ENCODE measurements around the gene SMARCAL1.

The SMARCAL1 gene

DNA sequence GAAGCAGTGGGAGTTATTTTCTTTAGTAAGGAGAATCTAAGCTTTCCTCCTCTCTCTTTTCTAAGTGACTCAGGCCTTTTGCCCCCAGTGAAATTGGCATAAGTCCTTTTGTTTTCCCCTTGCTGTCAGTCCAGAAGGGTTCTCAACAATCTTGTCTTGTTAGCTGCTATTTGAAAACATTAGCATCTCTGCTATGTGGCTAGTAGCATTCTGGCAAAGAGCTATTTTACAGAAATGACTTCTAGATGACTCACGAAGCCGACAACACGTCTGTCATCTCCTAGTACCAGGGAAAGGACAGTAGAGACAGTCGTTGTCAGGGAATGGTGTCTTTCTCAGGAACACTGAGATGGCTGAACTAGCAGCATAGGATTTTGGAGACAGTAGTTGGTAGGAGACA lies 14.7 kb downstream of the SMARCAL1 start:
- DNase-seq (ENCODE audit: low spot score) = no peak

DNA sequence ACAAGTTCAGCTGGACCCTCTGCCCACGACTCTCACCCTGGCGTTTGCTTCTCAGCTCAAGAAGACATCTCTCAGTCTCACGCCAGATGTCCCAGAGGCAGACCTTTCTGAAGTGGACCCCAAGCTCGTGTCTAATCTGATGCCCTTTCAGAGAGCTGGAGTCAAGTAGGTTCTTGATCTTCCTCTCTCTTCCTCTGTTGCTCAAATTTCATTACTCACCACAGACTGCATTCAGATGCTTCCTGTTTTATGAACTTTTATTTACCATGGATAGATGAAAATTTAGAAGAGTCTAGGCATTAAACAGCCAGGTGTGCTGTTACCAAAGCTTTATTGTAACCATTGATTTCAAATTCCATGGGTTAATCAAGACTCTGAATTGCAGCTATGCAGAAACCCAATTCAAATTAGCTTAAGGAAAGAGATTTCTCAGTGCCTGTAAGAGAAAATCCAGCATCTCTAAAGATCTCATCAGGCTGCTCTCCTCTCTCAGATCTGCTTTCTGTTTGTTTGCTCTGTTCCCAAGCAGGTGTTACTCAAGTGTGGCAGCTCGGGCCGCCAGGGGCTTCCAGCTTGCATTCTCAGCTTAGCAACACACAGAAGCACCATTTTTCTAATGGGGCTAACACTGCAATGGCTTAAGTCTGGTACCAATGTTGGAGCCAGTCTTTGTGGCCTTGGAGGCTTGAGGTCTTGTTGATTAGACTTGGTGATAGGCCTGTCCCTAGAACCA lies 16.5 kb downstream of the SMARCAL1 start:
- no peak for DNase-seq (ENCODE audit: low spot score)

DNA sequence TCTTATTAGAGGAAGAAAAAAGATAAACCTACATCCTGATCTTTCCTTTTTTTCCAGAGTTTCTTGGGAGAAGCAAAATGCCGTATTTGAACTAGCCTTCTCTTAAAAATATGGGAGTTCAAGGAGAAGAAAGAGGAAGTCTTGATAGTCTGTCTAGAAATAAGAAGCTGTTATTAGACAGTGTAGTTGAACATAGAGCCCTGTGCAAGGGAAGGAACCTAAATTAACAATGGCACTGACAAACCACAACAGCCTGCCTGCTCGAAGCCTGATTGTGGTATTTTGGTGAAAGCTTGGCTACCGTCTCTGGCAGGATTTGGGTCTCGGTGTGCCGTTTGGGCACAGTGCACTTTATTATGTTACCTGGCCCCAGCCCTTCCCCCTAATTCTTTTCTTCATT lies 17.1 kb downstream of the SMARCAL1 start:
- no peak for DNase-seq (ENCODE audit: low spot score)

DNA sequence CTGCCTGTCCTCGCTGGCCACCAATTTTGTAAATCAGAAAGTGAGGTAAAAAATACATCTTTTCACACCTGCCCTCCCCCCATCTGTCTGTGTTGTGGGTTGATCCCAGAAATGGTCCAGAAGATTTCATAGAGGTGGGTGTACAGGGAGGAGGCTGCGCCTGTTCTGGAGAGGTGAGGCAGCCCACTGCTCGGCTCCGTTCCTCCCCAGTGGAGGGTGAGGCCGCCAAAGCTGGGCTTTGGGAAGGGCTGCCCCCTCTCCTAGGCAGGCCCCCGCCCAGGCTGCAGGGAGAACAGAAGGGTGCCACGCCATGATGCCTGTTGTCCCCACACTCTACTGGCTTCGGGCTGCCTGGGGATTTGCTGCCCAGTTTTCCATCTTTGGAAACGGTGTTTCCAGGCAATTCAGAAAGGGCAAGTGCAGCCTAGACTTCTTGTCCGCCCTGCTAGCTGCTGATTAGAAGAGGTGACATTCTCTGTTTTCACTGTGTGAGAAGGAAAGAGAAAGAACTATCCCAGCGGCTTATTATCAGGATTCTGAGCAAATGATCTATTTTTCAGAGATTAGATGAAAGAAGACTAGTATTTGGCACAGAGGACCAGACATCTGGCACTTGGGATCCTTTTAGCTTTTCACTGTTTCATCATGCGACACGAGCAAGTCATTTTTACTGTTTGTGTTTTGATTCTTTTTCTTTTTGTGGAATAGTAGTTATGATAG lies 18.7 kb downstream of the SMARCAL1 start:
- DNase-seq (ENCODE audit: low spot score) = no peak

DNA sequence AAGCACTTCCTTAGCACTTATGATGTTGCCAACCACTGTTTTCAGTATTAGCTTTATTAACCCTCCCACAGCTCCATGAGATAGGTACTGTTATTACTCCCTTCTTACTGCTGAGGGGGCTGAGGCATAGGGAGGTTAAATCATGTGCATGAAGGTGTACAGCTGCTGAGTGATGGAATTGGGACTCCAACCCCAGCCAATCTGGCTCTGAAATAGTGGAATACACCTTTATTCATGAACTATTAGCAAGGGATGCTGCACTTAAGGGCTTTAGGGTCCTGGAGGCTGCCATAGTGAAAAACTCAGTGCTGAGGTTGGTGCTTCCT lies 19.2 kb downstream of the SMARCAL1 start:
- no peak for DNase-seq (ENCODE audit: low spot score)

DNA sequence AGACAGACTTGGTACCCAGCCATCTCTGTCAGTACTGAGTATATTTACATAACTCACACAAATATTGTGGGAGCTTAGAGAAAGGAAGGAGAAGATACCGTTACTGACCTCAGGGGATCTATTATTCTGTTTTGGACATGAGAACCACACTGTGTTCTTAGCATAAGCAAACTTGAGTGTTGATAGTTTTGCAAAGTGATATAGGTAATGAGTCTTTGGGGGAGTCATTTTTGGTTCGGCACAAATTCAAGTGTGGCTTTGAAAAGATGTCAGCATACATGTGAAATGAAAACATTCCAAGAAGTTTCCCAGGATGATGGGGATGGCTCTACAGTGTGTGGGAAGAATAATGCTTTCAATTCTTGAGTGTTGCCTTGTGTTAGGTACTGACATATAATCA lies 24.1 kb downstream of the SMARCAL1 start:
- DNase-seq (ENCODE audit: low spot score) = no peak

DNA sequence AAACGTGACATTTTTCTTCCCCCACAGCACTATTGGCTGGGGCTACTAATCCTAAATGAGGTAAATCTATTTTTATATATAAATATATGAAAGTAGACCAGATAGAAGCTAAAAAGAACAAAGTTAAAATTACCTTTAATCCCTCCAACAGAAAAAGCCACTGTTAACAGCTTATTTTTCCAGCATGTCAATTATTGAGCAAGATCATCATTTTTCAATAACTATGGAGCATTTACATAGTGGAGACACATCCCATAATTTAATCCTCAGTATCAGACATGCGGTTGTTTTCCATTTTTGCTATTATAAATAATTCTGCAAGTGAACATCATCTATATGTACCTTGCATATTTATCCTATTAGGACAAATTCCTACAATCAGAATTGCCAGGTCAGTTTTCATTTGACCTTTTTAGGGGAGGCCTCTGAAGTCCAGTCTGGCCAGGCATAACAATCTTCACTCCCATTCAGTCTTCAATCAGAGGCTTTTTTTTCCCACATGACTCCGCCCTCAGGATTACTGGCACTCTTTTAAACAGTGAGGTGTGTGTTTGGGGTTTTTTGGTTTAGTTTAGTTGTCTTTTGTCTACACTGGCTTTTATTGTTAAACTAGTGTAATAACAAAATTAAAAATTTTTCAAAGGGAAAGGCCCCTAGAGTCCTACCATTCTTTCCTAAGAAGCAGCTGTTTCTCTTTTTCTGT lies 29.2 kb downstream of the SMARCAL1 start:
- DNase-seq (ENCODE audit: low spot score) = no peak

DNA sequence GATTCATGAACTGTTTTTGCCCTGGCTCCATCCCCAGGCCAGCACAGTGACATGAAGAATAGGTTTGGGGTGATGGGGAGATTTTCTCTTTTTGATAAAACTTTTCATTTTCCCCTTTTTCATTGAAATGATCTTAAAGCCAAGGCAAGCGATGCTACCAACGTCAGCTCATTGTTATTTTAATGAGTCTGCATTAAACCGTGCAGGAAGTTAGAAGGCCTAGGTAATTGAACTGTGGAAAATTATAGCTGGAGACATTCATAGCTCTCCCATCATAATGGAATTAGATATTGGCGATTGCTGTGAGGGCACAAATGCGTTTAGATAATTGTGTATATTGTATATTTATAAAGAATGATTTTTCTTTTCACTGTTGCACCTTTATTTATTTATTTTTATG lies 33.2 kb downstream of the SMARCAL1 start:
- no peak for DNase-seq (ENCODE audit: low spot score)

DNA sequence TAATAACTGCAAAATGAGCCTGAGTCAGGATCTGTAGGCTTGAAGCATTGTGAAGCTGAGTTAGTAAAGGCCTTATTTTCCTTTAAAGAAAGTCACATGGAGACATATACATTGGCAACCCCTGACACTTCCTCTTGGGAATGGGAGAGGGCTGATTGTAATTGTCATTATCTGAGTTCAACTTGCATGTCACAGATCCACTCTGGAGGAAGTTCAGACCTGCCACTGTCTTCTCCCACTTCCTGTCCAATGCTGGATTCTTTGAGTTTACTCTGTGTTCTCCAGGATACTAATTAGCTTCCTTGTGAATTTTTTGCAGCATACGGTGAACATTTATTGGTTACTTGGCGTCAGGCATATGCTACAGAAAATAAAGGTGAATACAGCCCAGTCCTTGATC lies 34.1 kb downstream of the SMARCAL1 start:
- DNase-seq (ENCODE audit: low spot score) = no peak

DNA sequence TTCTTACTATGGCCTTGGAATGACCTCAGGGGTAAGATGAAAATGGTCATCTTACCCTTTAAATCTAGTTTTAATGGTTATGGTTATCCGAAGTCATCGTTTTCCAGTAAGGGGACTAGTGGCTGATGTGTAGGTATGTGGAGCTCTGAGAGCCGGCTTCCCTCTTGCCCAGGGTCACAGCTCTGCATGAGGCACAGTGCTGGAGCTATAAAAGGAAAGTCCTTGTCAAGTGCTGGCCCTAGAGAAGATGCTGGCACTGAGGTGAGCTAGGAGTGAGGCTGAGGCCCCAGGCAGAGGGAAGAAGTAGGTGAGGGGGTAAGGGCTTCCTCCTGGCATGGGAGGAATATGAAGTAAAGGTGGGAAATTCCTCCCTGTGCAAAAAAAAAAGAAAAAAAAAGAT lies 35.0 kb downstream of the SMARCAL1 start:
- DNase-seq (ENCODE audit: low spot score) = no peak

DNA sequence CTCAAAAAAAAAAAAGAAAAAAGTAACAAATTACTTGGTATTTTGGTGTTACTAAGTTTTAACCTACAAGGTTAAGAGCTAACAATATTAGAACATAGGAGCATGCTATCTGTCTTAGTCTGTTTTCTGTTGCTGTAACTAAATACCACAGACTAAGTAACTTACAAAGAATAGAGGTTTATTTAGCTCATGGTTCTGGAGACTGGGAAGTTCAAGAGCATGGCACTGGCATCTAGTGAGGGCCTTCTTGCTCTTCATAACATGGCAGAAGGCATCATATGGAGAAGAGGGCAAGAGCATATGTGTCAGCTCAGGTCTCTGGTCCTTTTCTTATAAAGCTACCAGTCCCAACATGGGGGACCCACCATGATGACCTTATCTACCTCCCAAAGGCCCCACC lies 36.5 kb downstream of the SMARCAL1 start:
- no peak for DNase-seq (ENCODE audit: low spot score)

DNA sequence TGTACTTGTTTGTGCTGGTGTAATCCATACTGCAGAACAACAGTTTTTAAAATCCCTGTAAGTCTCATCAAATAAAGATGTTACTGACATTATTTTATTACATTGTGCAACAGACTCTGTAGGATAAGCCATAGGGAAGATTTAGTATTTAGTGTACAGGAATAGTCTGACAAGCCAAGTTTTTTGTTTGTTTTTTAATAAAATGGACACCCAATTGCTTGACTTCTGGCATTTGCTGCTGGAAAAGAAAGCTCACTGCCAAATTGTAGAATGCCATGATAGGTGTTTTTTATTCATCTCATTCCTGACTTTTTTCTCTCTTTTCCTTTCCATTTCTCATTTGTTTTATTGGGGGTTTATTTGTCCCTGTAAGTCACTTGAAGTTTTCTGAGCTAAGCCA lies 38.1 kb downstream of the SMARCAL1 start:
- DNase-seq (ENCODE audit: low spot score) = no peak

DNA sequence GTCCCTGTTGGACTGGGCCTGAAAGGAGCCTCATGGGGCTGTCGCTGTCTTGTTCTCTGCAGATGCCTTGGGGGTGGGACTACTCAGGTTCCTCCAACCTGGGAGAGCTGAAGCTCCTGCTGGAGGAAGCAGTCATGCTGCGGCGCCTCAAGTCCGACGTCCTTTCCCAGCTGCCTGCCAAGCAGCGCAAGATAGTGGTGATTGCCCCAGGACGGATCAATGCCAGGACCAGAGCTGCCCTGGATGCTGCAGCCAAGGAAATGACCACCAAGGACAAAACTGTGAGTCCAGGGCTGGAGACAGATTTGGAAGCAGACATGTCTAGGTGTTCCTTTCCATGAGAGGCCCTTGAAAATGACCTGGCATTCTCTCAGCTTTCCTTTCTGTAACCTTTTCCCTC lies 38.5 kb downstream of the SMARCAL1 start:
- DNase-seq (ENCODE audit: low spot score) = no peak

DNA sequence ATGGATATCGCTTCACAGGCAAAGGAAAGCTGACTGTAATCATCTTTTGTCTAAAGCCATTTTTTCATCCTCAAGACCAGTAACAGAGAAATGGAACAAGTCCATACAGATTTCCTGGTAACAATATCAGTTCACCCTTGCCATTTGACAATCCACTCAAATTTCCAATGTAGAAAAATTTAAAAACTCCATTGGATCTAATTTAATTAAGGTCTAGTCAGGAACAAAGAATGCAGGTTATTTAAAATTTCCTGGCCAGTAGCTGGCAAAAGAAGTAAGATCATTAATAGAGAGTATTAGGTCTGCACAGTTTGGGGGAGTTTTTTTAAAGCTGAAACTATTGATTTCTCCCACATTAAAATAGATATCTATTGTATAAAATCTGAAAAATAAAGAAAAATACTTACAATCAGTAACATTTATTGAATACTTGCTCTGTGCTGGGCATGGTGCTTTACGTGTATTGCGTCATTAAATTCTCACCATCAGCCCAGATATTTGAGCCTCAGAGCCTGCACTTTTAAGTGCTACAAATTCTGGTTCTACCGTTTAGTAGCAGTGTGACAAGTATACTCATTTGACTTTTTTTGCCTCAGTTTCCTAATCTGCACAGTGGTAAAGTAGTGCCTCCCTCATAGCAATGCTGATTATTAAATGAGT lies 41.8 kb downstream of the SMARCAL1 start:
- DNase-seq (ENCODE audit: low spot score) = no peak

DNA sequence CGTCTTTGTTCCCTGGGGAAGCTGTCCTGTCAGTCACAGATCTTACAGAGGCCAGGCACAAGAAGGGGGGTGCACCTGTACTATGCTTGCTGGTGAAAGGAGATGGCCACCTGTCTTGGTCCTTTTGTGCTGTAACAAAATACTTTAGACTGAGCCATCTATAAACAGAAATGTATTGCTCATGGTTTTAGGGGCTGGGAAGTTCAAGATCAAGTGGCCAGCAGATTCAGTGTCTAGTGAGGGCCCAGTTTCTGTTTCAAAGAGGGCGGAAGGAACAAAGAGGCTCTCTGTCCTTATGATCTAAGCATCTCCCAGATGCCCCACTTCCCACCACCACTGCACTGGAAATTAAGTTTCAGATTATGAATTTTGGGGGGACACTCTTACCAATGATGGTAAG lies 50.9 kb downstream of the SMARCAL1 start:
- DNase-seq (ENCODE audit: low spot score) = no peak

DNA sequence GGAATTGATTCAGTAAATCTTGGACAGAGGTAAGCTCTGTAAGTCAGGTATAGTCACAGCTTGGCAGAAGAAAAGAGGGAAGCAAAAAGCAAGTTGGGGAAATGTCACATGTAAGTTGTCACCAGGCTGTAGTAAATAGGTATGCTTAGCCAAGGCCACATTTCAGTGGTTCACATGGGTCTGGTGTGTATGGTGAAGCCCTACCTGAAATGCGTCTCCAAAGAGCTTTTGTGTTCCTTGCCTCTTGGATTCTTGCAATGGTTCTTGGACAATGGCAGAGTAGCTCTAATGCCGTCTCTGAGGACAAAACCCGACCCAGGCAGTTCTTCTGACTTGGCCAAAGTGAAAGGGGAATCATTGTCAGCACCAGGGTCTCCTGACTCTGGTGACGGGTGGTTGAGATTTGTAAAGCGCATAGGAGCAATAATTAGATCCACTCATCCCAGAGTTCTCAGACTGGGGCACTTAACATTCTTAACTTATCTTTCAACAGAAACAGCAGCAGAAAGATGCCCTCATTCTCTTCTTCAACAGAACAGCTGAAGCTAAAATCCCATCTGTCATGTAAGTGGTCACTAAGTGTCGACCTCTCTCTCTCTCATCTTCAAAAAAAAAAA lies 51.9 kb downstream of the SMARCAL1 start:
- DNase-seq (ENCODE audit: low spot score) = no peak

DNA sequence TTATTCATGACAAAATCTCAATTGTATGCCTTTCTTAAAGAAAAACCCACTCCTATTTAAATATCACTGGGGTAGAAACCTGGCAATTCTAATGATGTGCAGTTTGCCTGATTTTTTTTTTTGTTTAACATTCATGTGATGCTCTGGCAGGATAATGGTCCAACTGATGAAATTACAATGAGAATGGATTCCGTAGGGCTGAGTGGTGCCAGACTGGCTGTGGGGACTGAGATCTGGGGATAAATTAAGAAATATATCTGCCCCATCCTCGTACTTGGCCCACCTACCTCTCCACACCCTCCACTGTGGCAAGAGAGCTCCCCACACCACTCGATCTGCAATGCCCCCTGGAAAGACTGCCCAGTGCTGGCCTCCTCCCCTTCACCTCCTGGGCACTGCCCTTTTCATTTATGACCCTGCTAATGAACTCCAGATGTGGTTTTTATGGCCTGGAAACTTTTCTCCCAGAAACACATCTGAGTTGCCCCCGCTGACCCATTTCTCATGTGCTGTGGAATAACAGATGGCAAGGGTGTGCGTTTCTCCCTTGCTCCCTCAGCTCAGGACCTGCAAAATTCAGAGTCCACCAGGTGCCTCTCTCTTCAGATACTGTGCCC lies 53.4 kb downstream of the SMARCAL1 start:
- no peak for DNase-seq (ENCODE audit: low spot score)

DNA sequence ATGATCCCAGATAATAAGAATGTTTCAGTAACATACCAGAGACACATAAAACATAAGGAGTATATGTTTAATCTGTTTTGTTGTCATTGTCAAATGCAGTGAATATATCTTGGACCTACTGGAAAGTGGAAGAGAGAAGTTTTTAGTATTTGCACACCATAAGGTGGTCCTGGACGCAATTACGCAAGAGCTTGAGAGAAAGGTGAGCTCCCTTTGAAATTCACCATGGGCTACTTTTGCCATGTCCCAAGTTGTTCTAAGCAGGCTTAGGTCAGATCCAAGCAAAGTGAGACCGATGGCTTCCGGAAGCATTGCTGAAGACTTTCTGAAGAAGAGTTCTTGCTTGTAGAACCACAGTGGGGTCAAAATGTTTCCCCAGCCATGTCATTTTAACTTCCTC lies 55.6 kb downstream of the SMARCAL1 start:
- DNase-seq (ENCODE audit: low spot score) = no peak

DNA sequence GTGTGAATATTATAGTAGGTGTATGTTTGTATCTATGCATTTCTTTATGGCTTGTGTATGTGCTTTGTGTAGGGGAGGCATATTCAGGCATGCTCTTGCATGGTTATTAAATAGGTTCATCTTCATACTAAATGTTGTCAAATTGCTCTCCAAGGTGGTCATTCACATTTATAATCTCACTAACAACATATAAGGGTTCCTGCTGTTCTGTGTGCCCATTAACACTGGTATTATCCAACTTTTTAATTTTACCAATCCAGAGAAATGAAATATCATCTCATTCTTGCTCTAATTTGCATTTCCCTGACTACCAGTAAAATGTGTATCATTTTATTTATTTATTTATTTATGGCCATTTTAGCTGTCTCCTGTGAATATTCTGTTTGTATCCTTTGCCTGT lies 57.4 kb downstream of the SMARCAL1 start:
- no peak for DNase-seq (ENCODE audit: low spot score)

DNA sequence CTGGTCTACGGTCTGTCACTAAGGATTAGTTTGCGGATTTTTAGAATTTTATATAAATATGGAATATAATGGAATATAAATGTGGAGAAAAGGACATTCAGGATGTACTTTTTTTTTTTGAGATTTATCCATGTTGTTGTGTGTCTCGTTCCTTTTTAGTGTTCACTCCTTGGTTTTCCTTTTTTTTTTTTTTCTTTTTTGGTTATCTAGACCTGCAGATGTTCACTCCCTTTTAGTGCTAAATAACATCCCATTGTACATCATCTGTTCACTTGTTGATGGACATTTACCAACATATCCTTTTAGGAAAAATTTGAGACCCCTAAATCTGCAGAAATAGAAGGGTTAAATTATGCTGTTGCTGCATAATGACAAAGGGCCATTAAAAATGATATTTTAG lies 60.9 kb downstream of the SMARCAL1 start:
- no peak for DNase-seq (ENCODE audit: low spot score)

DNA sequence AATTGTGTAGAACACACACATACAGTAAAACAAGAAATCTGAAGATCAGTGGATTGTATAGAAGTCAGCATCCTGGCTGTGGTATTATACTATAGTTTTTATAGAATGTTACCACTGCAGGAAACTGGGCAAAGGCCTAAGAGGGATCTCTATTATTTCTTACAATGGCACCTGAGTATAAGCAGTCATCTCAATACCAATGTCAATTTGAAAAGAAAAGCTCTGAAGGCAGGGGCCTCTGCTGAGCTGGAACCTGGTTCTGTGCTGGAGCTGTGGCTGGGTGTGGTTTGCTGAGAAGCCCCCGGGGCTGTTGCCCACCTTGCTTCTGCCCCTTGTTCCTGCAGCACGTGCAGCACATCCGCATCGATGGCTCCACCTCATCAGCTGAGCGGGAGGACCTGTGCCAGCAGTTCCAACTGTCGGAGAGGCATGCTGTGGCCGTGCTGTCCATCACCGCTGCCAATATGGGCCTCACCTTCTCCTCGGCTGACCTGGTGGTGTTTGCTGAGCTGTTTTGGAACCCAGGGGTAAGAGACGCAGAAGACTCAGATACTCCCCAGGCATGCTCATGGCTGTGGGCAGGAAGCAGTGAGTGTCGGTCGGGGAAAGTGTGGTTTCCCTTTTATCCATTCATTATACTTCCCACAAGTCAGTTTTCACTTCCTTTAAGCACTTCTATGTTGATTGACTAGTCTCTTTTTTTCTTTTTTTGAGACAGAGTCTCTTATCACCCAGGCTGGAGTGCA lies 62.8 kb downstream of the SMARCAL1 start:
- no peak for DNase-seq (ENCODE audit: low spot score)

All from left forelimb (tissue), 1 donor.